Sigmoid colon (tissue), 7 donors: ENCODE data around the gene UBR2. TPM values are rescaled to one million over a fixed set of nuclear protein-coding genes. Genes with fewer than 3 reads are reported as not detected.

Source experiments
- DNase-seq: peaks from one replicate; pipeline ENCODE4 v3.0.0-alpha.2; 2019
- H3K27ac ChIP-seq, 4 donors: fragments of 200-600 bp; sonication (generic); one replicate each; pipeline ENCODE4 v1.5.1; 2016 to 2019; ENCODE audit warnings: mild to moderate bottlenecking in 1 of 4
- H3K27me3 ChIP-seq, 3 donors: fragments of 200-600 bp; sonication (generic); one replicate each; pipeline ENCODE4 v1.5.1; 2019; ENCODE audit warnings: mild to moderate bottlenecking in 1 of 3
- H3K36me3 ChIP-seq, 4 donors: fragments of 200-600 bp; sonication (generic); one replicate each; pipeline ENCODE4 v1.5.1; 2016 to 2019
- H3K4me1 ChIP-seq, 4 donors: fragments of 200-600 bp; sonication (generic); one replicate each; pipeline ENCODE4 v1.5.1; 2017 to 2019
- H3K4me3 ChIP-seq, 4 donors: fragments of 200-600 bp; sonication (generic); one replicate each; pipeline ENCODE4 v1.5.1; 2017 to 2019; ENCODE audit warnings: mild to moderate bottlenecking in 2 of 4, moderate library complexity in 1 of 4
- H3K9me3 ChIP-seq, 4 donors: fragments of 200-600 bp in 3 of 4; sonication (generic) in 3 of 4; one replicate each; pipeline versions ENCODE4 v1.5.1 to v1.6.1; 2013 to 2019
- CTCF ChIP-seq, 4 experiments: fragments of 450-650 bp in 3 of 4; fragments of 200-600 bp in 1 of 4; IDR thresholded peaks; one replicate each; pipeline ENCODE4 v1.5.1; 2016 to 2019; ENCODE audit warnings: antibody characterized with exemption in 4 of 4, mild to moderate bottlenecking in 3 of 4, moderate library complexity in 2 of 4
- EP300 ChIP-seq, 4 donors: sonication (generic); formaldehyde crosslinking; IDR thresholded peaks; one replicate each; pipeline ENCODE4 v1.6.1; 2017; ENCODE audit warnings: antibody characterized with exemption in 4 of 4
- POLR2A ChIP-seq, 2 donors: fragments of 450-650 bp; IDR thresholded peaks; one replicate each; pipeline ENCODE4 v1.6.1; 2016; ENCODE audit warnings: antibody characterized with exemption in 2 of 2, mild to moderate bottlenecking in 2 of 2, moderate library complexity in 2 of 2
- POLR2AphosphoS5 ChIP-seq, 4 donors: sonication (generic); formaldehyde crosslinking; IDR thresholded peaks; one replicate each; pipeline ENCODE4 v1.6.1; 2017; ENCODE audit warnings: antibody characterized with exemption in 4 of 4
- WGBS, 2 donors: extraction: QIAGEN DNeasy Blood & Tissue Kit; methylation state at CpG; one replicate each; pipeline ENCODE4 v1.1.7; 2013; 5-methylcytosine and 5-hydroxymethylcytosine counted together
- intact Hi-C: fragments of 100-400 bp; cut with DNase I; formaldehyde crosslinking; loops from one replicate; pipeline ENCODE4 v1.15.1; 2023
- polyA plus RNA-seq, 3 donors: library from polyadenylated mRNA; stranded (reverse); fragments of 200-250 nt; gene quantifications; one replicate each; pipeline ENCODE4 v1.2.3, GENCODE V29; 2013
- total RNA-seq, 4 donors: library from RNA; depleted of rRNA; stranded (reverse); fragments of >200 nt; gene quantifications; one replicate each; pipeline ENCODE4 v1.1.0, GENCODE V29; 2016
- donor health status: healthy with polysubstance abuse.
- donor health status: Bipolar disorder and iron deficiency.
- donor health status: healthy.

Gene UBR2
- total and polyA plus RNA-seq, 7 donors = 6.6 to 34.3 (median 30.4) TPM

- Histone ChIP-seq H3K27me3 (no peaks in the 10 kb centered on the region), H3K4me3 (no peak overlapping the region), H3K36me3 (peaks cover 0 to 81% (median 21%) of the 10 kb centered on the region in 4 donors), H3K27ac (no peak overlapping the region), H3K4me1 (no peaks in the 10 kb centered on the region), H3K9me3 (no peaks in the 10 kb centered on the region)
- TF ChIP-seq POLR2A (IDR thresholded peaks at IDR 0.05) (no peak), CTCF (IDR thresholded peaks at IDR 0.05) (no peak), POLR2AphosphoS5 (IDR thresholded peaks at IDR 0.05) (no peak), EP300 (IDR thresholded peaks at IDR 0.05) (no peak)
- 96% methylated on average over 3 of the region's 3 CpGs for WGBS, 2 donors
- no peak for DNase-seq
- intact Hi-C loops = no loop called here
These were observed 52.9 kb downstream of the UBR2 start for GRCh38 chr6:42616716-42617115.

GRCh38 chr6:42618105-42618504 lies 54.3 kb downstream of the UBR2 start:
- peaks cover 0 to 74% (median 18%) of the 10 kb centered on the region in 4 donors for H3K36me3 ChIP-seq
- H3K27ac ChIP-seq = no peak overlapping the region
- WGBS, 2 donors = 73 to 84% methylated on average over 1 of the region's 1 CpG
- H3K27me3 ChIP-seq = no peaks in the 10 kb centered on the region
- no peak overlapping the region for H3K4me3 ChIP-seq
- intact Hi-C loops = no loop called here
- H3K9me3 ChIP-seq = no peaks in the 10 kb centered on the region
- TF ChIP-seq CTCF (IDR thresholded peaks at IDR 0.05) (no peak), POLR2AphosphoS5 (IDR thresholded peaks at IDR 0.05) (no peak), EP300 (IDR thresholded peaks at IDR 0.05) (no peak), POLR2A (IDR thresholded peaks at IDR 0.05) (no peak)
- H3K4me1 ChIP-seq = no peaks in the 10 kb centered on the region
- no peak for DNase-seq

GRCh38 chr6:42618686-42619085 lies 54.9 kb downstream of the UBR2 start:
- 84 to 88% methylated on average over 5 of the region's 5 CpGs for WGBS, 2 donors
- H3K4me3 ChIP-seq = no peak overlapping the region
- DNase-seq = no peak
- no peak overlapping the region for H3K27ac ChIP-seq
- H3K4me1 ChIP-seq = no peaks in the 10 kb centered on the region
- no peaks in the 10 kb centered on the region for H3K27me3 ChIP-seq
- H3K36me3 ChIP-seq = peaks cover 0 to 68% (median 18%) of the 10 kb centered on the region in 4 donors
- no peaks in the 10 kb centered on the region for H3K9me3 ChIP-seq
- TF ChIP-seq POLR2AphosphoS5 (IDR thresholded peaks at IDR 0.05) (no peak), CTCF (IDR thresholded peaks at IDR 0.05) (no peak), EP300 (IDR thresholded peaks at IDR 0.05) (no peak)
- intact Hi-C loops = no loop called here

GRCh38 chr6:42619963-42620362 lies 56.1 kb downstream of the UBR2 start:
- 91 to 92% methylated on average over 1 of the region's 1 CpG for WGBS, 2 donors
- intact Hi-C loops = no loop called here
- TF ChIP-seq POLR2AphosphoS5 (IDR thresholded peaks at IDR 0.05) = no peak
- TF ChIP-seq CTCF (IDR thresholded peaks at IDR 0.05) = no peak
- no peak for TF ChIP-seq EP300 (IDR thresholded peaks at IDR 0.05)
- TF ChIP-seq POLR2A (IDR thresholded peaks at IDR 0.05) = no peak
- Histone ChIP-seq H3K4me1 (no peaks in the 10 kb centered on the region), H3K4me3 (no peak overlapping the region), H3K36me3 (peaks cover 0 to 65% (median 18%) of the 10 kb centered on the region in 4 donors), H3K9me3 (no peaks in the 10 kb centered on the region), H3K27me3 (no peaks in the 10 kb centered on the region), H3K27ac (no peak overlapping the region)
- DNase-seq = no peak

- peaks cover 0 to 9% (median 7%) of the 10 kb centered on the region in 4 donors for H3K4me1 ChIP-seq
- H3K27ac ChIP-seq = no peak overlapping the region
- TF ChIP-seq POLR2A (IDR thresholded peaks at IDR 0.05) (no peak), EP300 (IDR thresholded peaks at IDR 0.05) (no peak), CTCF (IDR thresholded peaks at IDR 0.05) (no peak)
- H3K27me3 ChIP-seq = no peaks in the 10 kb centered on the region
- DNase-seq = no peak
- H3K4me3 ChIP-seq = no peak overlapping the region
- H3K36me3 ChIP-seq = peaks cover 0 to 52% (median 5%) of the 10 kb centered on the region in 4 donors
- H3K9me3 ChIP-seq = no peaks in the 10 kb centered on the region
- intact Hi-C loops = no loop called here
These were observed 60.8 kb downstream of the UBR2 start for GRCh38 chr6:42624601-42625000.
